Panc1 (cell line): ENCODE data around the gene TSPOAP1.

Experiments used
- TCF7L2 ChIP-seq: IDR thresholded peaks from 2 replicates; pipeline ENCODE4 v1.6.1; 2011; ENCODE audit warnings: mild to moderate bottlenecking, low read depth, low read length, inconsistent platforms
- TF ChIP-seq, protein P1 (sequence below): fragments of 450-650 bp; IDR thresholded peaks from 2 replicates; pipeline ENCODE4 v1.5.1; 2017; ENCODE audit warnings: mild to moderate bottlenecking

GRCh38 chr17:58328195-58329034 is at the start of gene TSPOAP1:
- no peak for TF ChIP-seq TCF7L2
- TF ChIP-seq, protein P1, sequence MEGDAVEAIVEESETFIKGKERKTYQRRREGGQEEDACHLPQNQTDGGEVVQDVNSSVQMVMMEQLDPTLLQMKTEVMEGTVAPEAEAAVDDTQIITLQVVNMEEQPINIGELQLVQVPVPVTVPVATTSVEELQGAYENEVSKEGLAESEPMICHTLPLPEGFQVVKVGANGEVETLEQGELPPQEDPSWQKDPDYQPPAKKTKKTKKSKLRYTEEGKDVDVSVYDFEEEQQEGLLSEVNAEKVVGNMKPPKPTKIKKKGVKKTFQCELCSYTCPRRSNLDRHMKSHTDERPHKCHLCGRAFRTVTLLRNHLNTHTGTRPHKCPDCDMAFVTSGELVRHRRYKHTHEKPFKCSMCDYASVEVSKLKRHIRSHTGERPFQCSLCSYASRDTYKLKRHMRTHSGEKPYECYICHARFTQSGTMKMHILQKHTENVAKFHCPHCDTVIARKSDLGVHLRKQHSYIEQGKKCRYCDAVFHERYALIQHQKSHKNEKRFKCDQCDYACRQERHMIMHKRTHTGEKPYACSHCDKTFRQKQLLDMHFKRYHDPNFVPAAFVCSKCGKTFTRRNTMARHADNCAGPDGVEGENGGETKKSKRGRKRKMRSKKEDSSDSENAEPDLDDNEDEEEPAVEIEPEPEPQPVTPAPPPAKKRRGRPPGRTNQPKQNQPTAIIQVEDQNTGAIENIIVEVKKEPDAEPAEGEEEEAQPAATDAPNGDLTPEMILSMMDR = no peak
